Peyer's patch (tissue), 4 donors: ENCODE results near the gene TBX5. TPM values are rescaled to one million over a fixed set of nuclear protein-coding genes. Genes with fewer than 3 reads are reported as not detected.

Experiments
- DNase-seq, 3 donors: peaks; one replicate each; pipeline ENCODE4 v3.0.0-alpha.2; 2017 to 2019
- H3K27ac ChIP-seq, 4 donors: fragments of 200-600 bp; sonication (generic); one replicate each; pipeline ENCODE4 v1.5.1; 2016 to 2019
- H3K27me3 ChIP-seq, 2 donors: fragments of 200-600 bp; sonication (generic); one replicate each; pipeline ENCODE4 v1.5.1; 2019
- H3K36me3 ChIP-seq, 3 donors: fragments of 200-600 bp; sonication (generic); one replicate each; pipeline ENCODE4 v1.5.1; 2016 to 2019
- H3K4me1 ChIP-seq, 4 donors: fragments of 200-600 bp; sonication (generic); one replicate each; pipeline ENCODE4 v1.5.1; 2016 to 2019
- H3K4me3 ChIP-seq, 4 donors: fragments of 200-600 bp; sonication (generic); 1 replicate in 3 of 4; 2 replicates in 1 of 4; pipeline ENCODE4 v1.5.1; 2016 to 2019; ENCODE audit warnings: mild to moderate bottlenecking in 1 of 4
- H3K9me3 ChIP-seq, 4 donors: fragments of 200-600 bp; sonication (generic); one replicate each; pipeline ENCODE4 v1.5.1; 2016 to 2019; ENCODE audit warnings: mild to moderate bottlenecking in 1 of 4
- CTCF ChIP-seq, 6 experiments: fragments of 450-650 bp in 4 of 6; fragments of 200-600 bp in 2 of 6; sonication (generic) in 1 of 6; IDR thresholded peaks; one replicate each; pipeline ENCODE4 v1.5.1; 2017 to 2019; ENCODE audit warnings: antibody characterized with exemption in 6 of 6, mild to moderate bottlenecking in 3 of 6, moderate library complexity in 1 of 6
- POLR2A ChIP-seq, 2 donors: fragments of 450-650 bp; IDR thresholded peaks; one replicate each; pipeline ENCODE4 v1.5.1; 2017; ENCODE audit warnings: antibody characterized with exemption in 2 of 2, mild to moderate bottlenecking in 2 of 2, moderate library complexity in 2 of 2
- total RNA-seq, 4 donors: library from RNA; depleted of rRNA; stranded (reverse); fragments of >200 nt; gene quantifications; one replicate each; pipeline ENCODE4 v1.1.0, GENCODE V29; 2016

The TBX5 gene
- total RNA-seq, 4 donors from 2014 or later = not detected

- Histone ChIP-seq H3K4me3 (no peak overlapping the region), H3K36me3 (no peaks in the 10 kb centered on the region)
- TF ChIP-seq POLR2A (IDR thresholded peaks at IDR 0.05) = no peak
- TF ChIP-seq CTCF (IDR thresholded peaks at IDR 0.05) = no peak
Measured at GRCh38 chr12:114371733-114372132, 34.2 kb downstream of the TBX5 start.

GRCh38 chr12:114371250-114371649, 34.7 kb downstream of the TBX5 start:
- Histone ChIP-seq H3K9me3 (no peaks in the 10 kb centered on the region), H3K4me3 (no peak overlapping the region), H3K4me1 (no peaks in the 10 kb centered on the region), H3K27me3 (no peaks in the 10 kb centered on the region), H3K36me3 (no peaks in the 10 kb centered on the region), H3K27ac (no peak overlapping the region)
- TF ChIP-seq CTCF (IDR thresholded peaks at IDR 0.05) (no peak), POLR2A (IDR thresholded peaks at IDR 0.05) (no peak)
- DNase-seq = no peak

More at GRCh38 chr12:114371733-114372132, 34.2 kb downstream of the TBX5 start:
- Histone ChIP-seq H3K9me3 (no peaks in the 10 kb centered on the region), H3K4me1 (no peaks in the 10 kb centered on the region), H3K27me3 (no peaks in the 10 kb centered on the region), H3K27ac (no peak overlapping the region)
- DNase-seq = no peak

- TF ChIP-seq POLR2A (IDR thresholded peaks at IDR 0.05) (no peak), CTCF (IDR thresholded peaks at IDR 0.05) (no peak)
- no peak overlapping the region for H3K4me3 ChIP-seq
- DNase-seq = no peak
- no peak overlapping the region for H3K27ac ChIP-seq
- no peaks in the 10 kb centered on the region for H3K4me1 ChIP-seq
- H3K27me3 ChIP-seq = no peaks in the 10 kb centered on the region
- H3K36me3 ChIP-seq = no peaks in the 10 kb centered on the region
- no peaks in the 10 kb centered on the region for H3K9me3 ChIP-seq
Measured at GRCh38 chr12:114368685-114369452, 37.1 kb downstream of the TBX5 start.

- no peaks in the 10 kb centered on the region for H3K36me3 ChIP-seq
- DNase-seq = no peak
- no peak overlapping the region for H3K4me3 ChIP-seq
- no peaks in the 10 kb centered on the region for H3K4me1 ChIP-seq
- TF ChIP-seq CTCF (IDR thresholded peaks at IDR 0.05) (no peak), POLR2A (IDR thresholded peaks at IDR 0.05) (no peak)
- H3K9me3 ChIP-seq = no peaks in the 10 kb centered on the region
- no peak overlapping the region for H3K27ac ChIP-seq
- H3K27me3 ChIP-seq = no peaks in the 10 kb centered on the region
Measured at GRCh38 chr12:114361992-114362391, 44.0 kb downstream of the TBX5 start.

- no peaks in the 10 kb centered on the region for H3K9me3 ChIP-seq
- no peak for DNase-seq
- no peak overlapping the region for H3K27ac ChIP-seq
- no peak overlapping the region for H3K4me3 ChIP-seq
- no peaks in the 10 kb centered on the region for H3K4me1 ChIP-seq
- H3K36me3 ChIP-seq = no peaks in the 10 kb centered on the region
- TF ChIP-seq CTCF (IDR thresholded peaks at IDR 0.05) = no peak
- TF ChIP-seq POLR2A (IDR thresholded peaks at IDR 0.05) = no peak
- H3K27me3 ChIP-seq = no peaks in the 10 kb centered on the region
Measured at GRCh38 chr12:114361545-114361944, 44.4 kb downstream of the TBX5 start.
